GDM1 (cell line): ENCODE results near the gene TVP23B.
A peak's percentile ranks its signal among the peaks of the same experiment; 100 is the strongest.
"Not testable (repeated sequence)": the region's sequence is repeated elsewhere in the genome, so short reads cannot be mapped to it uniquely, and the experiment has no call there.

Source experiments
- DNase-seq: peaks from one replicate; lab custom pipeline; 2025; lab: John Stamatoyannopoulos, UW

The TVP23B gene

GRCh38 chr17:18791402-18791801 lies 10.4 kb downstream of the TVP23B start:
- DNase-seq, result not testable (repeated sequence)

GRCh38 chr17:18794841-18795240 lies 13.9 kb downstream of the TVP23B start:
- DNase-seq, result not testable (repeated sequence)

- DNase-seq, result not testable (repeated sequence)
Measured at GRCh38 chr17:18796887-18797286, 15.9 kb downstream of the TVP23B start.

- DNase-seq, result not testable (repeated sequence)
Measured at GRCh38 chr17:18803458-18804245, 22.7 kb downstream of the TVP23B start.

- DNase-seq, result not testable (repeated sequence)
Measured at GRCh38 chr17:18815924-18816323, 34.9 kb downstream of the TVP23B start.

GRCh38 chr17:18816489-18817371 lies 35.7 kb downstream of the TVP23B start:
- DNase-seq, result peak; percentile 32

GRCh38 chr17:18821430-18821829 lies 40.4 kb downstream of the TVP23B start:
- not testable (repeated sequence) for DNase-seq

- not testable (repeated sequence) for DNase-seq
Measured at GRCh38 chr17:18827613-18828012, 46.6 kb downstream of the TVP23B start.

- DNase-seq, result no peak
Measured at GRCh38 chr17:18848501-18848900, 67.5 kb downstream of the TVP23B start.

GRCh38 chr17:18850679-18851078 lies 69.7 kb downstream of the TVP23B start:
- DNase-seq, result no peak

- DNase-seq, result no peak
Measured at GRCh38 chr17:18851201-18851600, 70.2 kb downstream of the TVP23B start.

- DNase-seq, result no peak
Measured at GRCh38 chr17:18854956-18855355, 74.0 kb downstream of the TVP23B start.

- DNase-seq, result peak; percentile 91
Measured at GRCh38 chr17:18855831-18856569, 75.0 kb downstream of the TVP23B start.
